Body of pancreas (tissue), 4 donors: ENCODE data around the gene LIN7A.

ENCODE experiments used
- POLR2A ChIP-seq, 3 donors: fragments of 450-650 bp; IDR thresholded peaks; one replicate each; pipeline ENCODE4 v1.6.1; 2016; ENCODE audit warnings: antibody characterized with exemption in 3 of 3, mild to moderate bottlenecking in 2 of 3
- TF ChIP-seq, protein P1 (sequence below), 7 experiments: fragments of 450-650 bp in 4 of 7; fragments of 200-600 bp in 3 of 7; sonication (generic) in 3 of 7; IDR thresholded peaks; one replicate each; pipeline ENCODE4 v1.5.1; 2016 to 2019; ENCODE audit warnings: antibody characterized with exemption in 7 of 7

DNA sequence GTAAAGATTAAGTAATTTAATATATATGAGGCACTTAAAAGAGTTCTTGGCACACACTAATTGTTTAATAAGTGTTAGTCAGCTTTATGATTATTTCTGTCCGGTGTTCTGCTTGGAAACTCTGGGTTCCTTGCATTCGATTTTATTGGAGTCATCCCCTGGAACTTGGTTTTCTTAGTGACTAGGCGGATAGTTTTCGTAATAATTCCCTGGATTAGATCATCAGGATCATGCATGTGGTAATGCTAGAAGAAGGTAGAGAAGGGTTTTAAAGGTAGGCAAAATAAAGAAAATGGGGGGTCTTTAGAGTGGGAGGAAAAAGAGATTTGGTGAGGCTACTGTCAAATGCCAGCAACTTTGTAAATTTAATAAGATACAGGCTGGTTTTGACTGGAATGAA, 132.6 kb downstream of the LIN7A start:
- TF ChIP-seq, protein P1, sequence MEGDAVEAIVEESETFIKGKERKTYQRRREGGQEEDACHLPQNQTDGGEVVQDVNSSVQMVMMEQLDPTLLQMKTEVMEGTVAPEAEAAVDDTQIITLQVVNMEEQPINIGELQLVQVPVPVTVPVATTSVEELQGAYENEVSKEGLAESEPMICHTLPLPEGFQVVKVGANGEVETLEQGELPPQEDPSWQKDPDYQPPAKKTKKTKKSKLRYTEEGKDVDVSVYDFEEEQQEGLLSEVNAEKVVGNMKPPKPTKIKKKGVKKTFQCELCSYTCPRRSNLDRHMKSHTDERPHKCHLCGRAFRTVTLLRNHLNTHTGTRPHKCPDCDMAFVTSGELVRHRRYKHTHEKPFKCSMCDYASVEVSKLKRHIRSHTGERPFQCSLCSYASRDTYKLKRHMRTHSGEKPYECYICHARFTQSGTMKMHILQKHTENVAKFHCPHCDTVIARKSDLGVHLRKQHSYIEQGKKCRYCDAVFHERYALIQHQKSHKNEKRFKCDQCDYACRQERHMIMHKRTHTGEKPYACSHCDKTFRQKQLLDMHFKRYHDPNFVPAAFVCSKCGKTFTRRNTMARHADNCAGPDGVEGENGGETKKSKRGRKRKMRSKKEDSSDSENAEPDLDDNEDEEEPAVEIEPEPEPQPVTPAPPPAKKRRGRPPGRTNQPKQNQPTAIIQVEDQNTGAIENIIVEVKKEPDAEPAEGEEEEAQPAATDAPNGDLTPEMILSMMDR (IDR thresholded peaks at IDR 0.05), result no peak
- TF ChIP-seq POLR2A (IDR thresholded peaks at IDR 0.05), result no peak
